Measurements from ENCODE around the gene WDR36. TPM values are rescaled to one million over a fixed set of nuclear protein-coding genes. Genes with fewer than 3 reads are reported as not detected.
A peak's percentile ranks its signal among the peaks of the same experiment; 100 is the strongest.

Gene WDR36
- total and polyA plus RNA-seq, 9 of the 15 experiments (the other 6 are each of a cell fraction or from before 2014, with no cell fraction given): 25.7 to 68.0 (median 41.5) TPM

- 0 out of 2 replicates have a peak, but pooled peaks have one; percentile 54 for TF ChIP-seq MIER1 (IDR thresholded peaks at IDR 0.05; ENCODE audit: low read depth)
- peak; percentile 21 to 85; a peak in 2 of 4 replicates for TF ChIP-seq TEAD1 (CRISPR knock-in tag; IDR thresholded peaks at IDR 0.05)
- TF ChIP-seq SAP30 (IDR thresholded peaks at IDR 0.05; ENCODE audit: borderline replicate concordance, insufficient read depth, low read depth, low read length, poor library complexity, severe bottlenecking): peak; percentile 92
- TF ChIP-seq HBP1 (CRISPR knock-in tag; IDR thresholded peaks at IDR 0.05): peak; percentile 60; the same call in 1 of the 2 replicates
- 0 out of 2 replicates have a peak, but pooled peaks have one; percentile 20 for TF ChIP-seq ZNF764 (CRISPR knock-in tag; IDR thresholded peaks at IDR 0.05; ENCODE audit: low read depth)
- TF ChIP-seq OTX1 (CRISPR knock-in tag; IDR thresholded peaks at IDR 0.05): peak; percentile 66; the same call in 1 of the 2 replicates
- peak; percentile 39; the same call in 1 of the 2 replicates for TF ChIP-seq JUN (IDR thresholded peaks at IDR 0.05; ENCODE audit: borderline replicate concordance, low read depth, low read length)
- peak; percentile 78; the same call in 1 of the 2 replicates for TF ChIP-seq JUN (CRISPR knock-in tag; IDR thresholded peaks at IDR 0.05; ENCODE audit: borderline replicate concordance)
- peak in 1 of 2 experiments; percentile 74; a peak in 3 of 4 replicates for TF ChIP-seq MAZ (CRISPR knock-in tag; conservative IDR thresholded peaks at IDR 0.05 in 1 of 2, IDR thresholded peaks at IDR 0.05 in 1 of 2)
- no peak for TF ChIP-seq ARID2 (IDR thresholded peaks at IDR 0.05)
- no peak for TF ChIP-seq SREBF2 (CRISPR knock-in tag; IDR thresholded peaks at IDR 0.05)
- no peak for TF ChIP-seq PHB2 (IDR thresholded peaks at IDR 0.05; ENCODE audit: low read depth)
- 0 out of 2 replicates have a peak, but pooled peaks have one; percentile 31 for TF ChIP-seq SAFB (IDR thresholded peaks at IDR 0.05; ENCODE audit: borderline replicate concordance, low read depth, low read length)
- no peak for TF ChIP-seq LARP7 (IDR thresholded peaks at IDR 0.05)
- TF ChIP-seq TSHZ1 (CRISPR knock-in tag; IDR thresholded peaks at IDR 0.05): no peak
- no peak for TF ChIP-seq NFYB (IDR thresholded peaks at IDR 0.05; ENCODE audit: extremely low read depth, insufficient read length)
- no peak for TF ChIP-seq PCBP2 (IDR thresholded peaks at IDR 0.05; ENCODE audit: low read depth, low read length, poor library complexity, severe bottlenecking)
- no peak for TF ChIP-seq GTF3C2 (IDR thresholded peaks at IDR 0.05; ENCODE audit: borderline replicate concordance, extremely low read depth, insufficient read length)
- peak; percentile 98 for TF ChIP-seq NCOA1 (IDR thresholded peaks at IDR 0.05; ENCODE audit: low read depth)
Measured at GRCh38 chr5:111092062-111092853, at the start of gene WDR36 (continued).
